Measurements from ENCODE around the gene HOPX.

DNA sequence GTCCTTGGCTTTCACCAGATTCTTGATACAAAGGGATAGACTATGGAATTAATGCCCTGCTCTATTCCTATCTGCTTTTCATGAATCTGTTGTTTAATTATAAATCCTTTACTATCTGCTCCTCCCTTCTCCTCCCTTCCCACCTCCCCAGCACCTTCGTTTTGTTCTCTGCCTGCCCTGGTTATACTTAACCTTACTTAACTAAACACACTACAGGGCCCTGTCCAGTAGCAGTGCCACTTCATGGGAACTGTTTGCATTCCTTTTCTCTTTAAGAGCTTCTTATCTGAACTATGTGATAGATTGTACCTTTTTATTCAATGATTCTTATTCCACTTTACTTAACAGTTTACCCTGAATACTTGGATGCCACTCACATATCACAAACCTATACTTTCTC lies 830 bp downstream of the HOPX start:
- TF ChIP-seq, protein P1, sequence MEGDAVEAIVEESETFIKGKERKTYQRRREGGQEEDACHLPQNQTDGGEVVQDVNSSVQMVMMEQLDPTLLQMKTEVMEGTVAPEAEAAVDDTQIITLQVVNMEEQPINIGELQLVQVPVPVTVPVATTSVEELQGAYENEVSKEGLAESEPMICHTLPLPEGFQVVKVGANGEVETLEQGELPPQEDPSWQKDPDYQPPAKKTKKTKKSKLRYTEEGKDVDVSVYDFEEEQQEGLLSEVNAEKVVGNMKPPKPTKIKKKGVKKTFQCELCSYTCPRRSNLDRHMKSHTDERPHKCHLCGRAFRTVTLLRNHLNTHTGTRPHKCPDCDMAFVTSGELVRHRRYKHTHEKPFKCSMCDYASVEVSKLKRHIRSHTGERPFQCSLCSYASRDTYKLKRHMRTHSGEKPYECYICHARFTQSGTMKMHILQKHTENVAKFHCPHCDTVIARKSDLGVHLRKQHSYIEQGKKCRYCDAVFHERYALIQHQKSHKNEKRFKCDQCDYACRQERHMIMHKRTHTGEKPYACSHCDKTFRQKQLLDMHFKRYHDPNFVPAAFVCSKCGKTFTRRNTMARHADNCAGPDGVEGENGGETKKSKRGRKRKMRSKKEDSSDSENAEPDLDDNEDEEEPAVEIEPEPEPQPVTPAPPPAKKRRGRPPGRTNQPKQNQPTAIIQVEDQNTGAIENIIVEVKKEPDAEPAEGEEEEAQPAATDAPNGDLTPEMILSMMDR (IDR thresholded peaks at IDR 0.05) = no peak
- TF ChIP-seq POLR2A (IDR thresholded peaks at IDR 0.05) = no peak
